SK-N-SH (cell line): ENCODE results near the gene TOM1L2. TPM values are rescaled to one million over a fixed set of nuclear protein-coding genes. Genes with fewer than 3 reads are reported as not detected.

ENCODE experiments used
- CTCF ChIA-PET: fragments of 300-600, 350-600 bp; formaldehyde crosslinking; extraction: SDS; loops from one replicate; lab custom pipeline; 2021; lab: Yijun Ruan, JAX
- POLR2A ChIA-PET: fragments of 350-600 bp; sonication (Branson Sonifier 250); formaldehyde crosslinking; extraction: SDS; loops from one replicate; lab custom pipeline; 2020; ENCODE audit warnings: antibody characterized with exemption, inconsistent platforms; lab: Yijun Ruan, JAX
- DNase-seq: peaks from one replicate; pipeline ENCODE4 v3.0.0; 2012
- H2AFZ ChIP-seq: fragments of 200-600 bp; sonication (generic); 2 replicates; pipeline ENCODE4 v1.8.1; 2016; ENCODE audit warnings: antibody characterized with exemption, mild to moderate bottlenecking, low read depth
- H3F3A ChIP-seq: fragments of 200-600 bp; sonication (generic); replicated peaks from 2 replicates; pipeline ENCODE3; 2016; ENCODE audit warnings: antibody characterized with exemption, mild to moderate bottlenecking; ENCODE audit not compliant: insufficient read depth
- H3K27ac ChIP-seq, 2 experiments: fragments of 200-500 bp in 1 of 2; fragments of 200-600 bp in 1 of 2; sonication (Bioruptor generic) in 1 of 2; sonication (generic), shearing (Covaris generic) in 1 of 2; 2 replicates each; pipeline versions ENCODE4 v1.5.1 to v1.6.1; 2014 to 2016; ENCODE audit warnings: low read depth in 2 of 2, inconsistent platforms in 1 of 2, low read length in 1 of 2, mild to moderate bottlenecking in 1 of 2, mixed read lengths in 1 of 2
- H3K27me3 ChIP-seq: fragments of 200-600 bp; sonication (generic), shearing (Covaris generic); 2 replicates; pipeline ENCODE4 v1.6.1; 2016; ENCODE audit warnings: mixed run types; ENCODE audit not compliant: insufficient read depth
- H3K36me3 ChIP-seq, 2 experiments: fragments of 200-500 bp in 1 of 2; fragments of 200-600 bp in 1 of 2; sonication (Bioruptor generic) in 1 of 2; sonication (generic) in 1 of 2; replicated peaks in 1 of 2; 2 replicates each; pipeline versions ENCODE3 to v1.5.1; 2014 to 2016; ENCODE audit warnings: low read length in 1 of 2, mild to moderate bottlenecking in 1 of 2; ENCODE audit not compliant: insufficient read depth in 2 of 2, control insufficient read depth in 1 of 2
- H3K4me1 ChIP-seq, 2 experiments: fragments of 200-500 bp in 1 of 2; fragments of 200-600 bp in 1 of 2; sonication (Bioruptor generic) in 1 of 2; sonication (generic), shearing (Covaris generic) in 1 of 2; 2 replicates each; pipeline versions ENCODE4 v1.5.1 to v1.6.1; 2014 to 2016; ENCODE audit warnings: low read depth in 1 of 2, low read length in 1 of 2, mixed run types in 1 of 2; ENCODE audit not compliant: insufficient read depth in 2 of 2, control insufficient read depth in 1 of 2
- H3K4me2 ChIP-seq: fragments of 200-600 bp; sonication (generic), shearing (Covaris generic); 2 replicates; pipeline ENCODE4 v1.6.1; 2017; ENCODE audit warnings: mixed run types
- H3K4me3 ChIP-seq, 2 experiments: fragments of 200-500 bp in 1 of 2; fragments of 200-600 bp in 1 of 2; sonication (Bioruptor generic) in 1 of 2; sonication (generic), shearing (Covaris generic) in 1 of 2; 2 replicates each; pipeline versions ENCODE4 v1.5.1 to v1.8.1; 2014 to 2016; ENCODE audit warnings: low read depth in 2 of 2, inconsistent platforms in 1 of 2, low read length in 1 of 2, mild to moderate bottlenecking in 1 of 2, mixed read lengths in 1 of 2, moderate library complexity in 1 of 2
- H3K79me2 ChIP-seq: fragments of 200-600 bp; sonication (generic); 2 replicates; pipeline ENCODE4 v1.8.1; 2017; ENCODE audit warnings: mild to moderate bottlenecking; ENCODE audit not compliant: insufficient read depth
- H3K9ac ChIP-seq: fragments of 200-600 bp; sonication (generic); 2 replicates; pipeline ENCODE4 v1.6.1; 2017; ENCODE audit warnings: mixed run types
- H3K9me2 ChIP-seq: fragments of 200-600 bp; sonication (generic); 2 replicates; pipeline ENCODE4 v1.6.1; 2017; ENCODE audit warnings: mixed run types
- H3K9me3 ChIP-seq: fragments of 200-600 bp; sonication (generic); 2 replicates; pipeline ENCODE4 v1.6.1; 2017; ENCODE audit warnings: mixed run types, mild to moderate bottlenecking, moderate library complexity
- H4K20me1 ChIP-seq: fragments of 200-600 bp; sonication (generic); 2 replicates; pipeline ENCODE4 v1.6.1; 2017; ENCODE audit warnings: mild to moderate bottlenecking, mixed run types; ENCODE audit not compliant: insufficient read depth
- ELF1 ChIP-seq: IDR thresholded peaks from 2 replicates; pipeline ENCODE4 v1.4.0; 2012
- EP300 ChIP-seq, 2 experiments: IDR thresholded peaks; 2 replicates each; pipeline versions ENCODE4 v1.4.0 to v1.6.1; 2012; ENCODE audit warnings: borderline replicate concordance in 1 of 2, low read depth in 1 of 2, low read length in 1 of 2
- FOSL2 ChIP-seq: IDR thresholded peaks from 2 replicates; pipeline ENCODE4 v1.4.0; 2012; ENCODE audit warnings: low read depth, mild to moderate bottlenecking, moderate library complexity, borderline replicate concordance
- GABPA ChIP-seq: IDR thresholded peaks from 2 replicates; pipeline ENCODE4 v1.4.0; 2012; ENCODE audit warnings: low read depth, mild to moderate bottlenecking
- IRF3 ChIP-seq: fragments of 150-350 bp; IDR thresholded peaks from 2 replicates; pipeline ENCODE4 v1.6.1; 2016; ENCODE audit warnings: mild to moderate bottlenecking, low read depth, low read length
- MAX ChIP-seq: IDR thresholded peaks from 2 replicates; pipeline ENCODE4 v1.4.0; 2012; ENCODE audit warnings: low read depth
- NRF1 ChIP-seq: IDR thresholded peaks from 2 replicates; pipeline ENCODE4 v1.6.1; 2012; ENCODE audit warnings: low read depth, mild to moderate bottlenecking, low read length
- RAD21 ChIP-seq: IDR thresholded peaks from 2 replicates; pipeline ENCODE4 v1.6.1; 2012; ENCODE audit warnings: mild to moderate bottlenecking, low read length
- RCOR1 ChIP-seq: fragments of 150-350 bp; IDR thresholded peaks from 2 replicates; pipeline ENCODE4 v1.6.1; 2017; ENCODE audit warnings: antibody characterized with exemption, low read length
- RFX5 ChIP-seq: IDR thresholded peaks from 2 replicates; pipeline ENCODE4 v1.6.1; 2012; ENCODE audit warnings: mild to moderate bottlenecking, improper control_type of control experiment, low read length
- TAF1 ChIP-seq: IDR thresholded peaks from 2 replicates; pipeline ENCODE4 v1.6.1; 2012; ENCODE audit warnings: low read depth, mild to moderate bottlenecking, low read length, moderate library complexity, borderline replicate concordance
- ZBTB33 ChIP-seq: IDR thresholded peaks from 2 replicates; pipeline ENCODE4 v1.4.0; 2012; ENCODE audit warnings: low read depth, borderline replicate concordance
- WGBS: methylation state at CpG from one replicate; pipeline ENCODE4 v1.1.6; 2017; ENCODE audit warnings: low lambda C conversion rate; 5-methylcytosine and 5-hydroxymethylcytosine counted together
- polyA plus RNA-seq, 3 experiments: library from polyadenylated mRNA; depleted of rRNA; stranded (reverse); fragments of >200 nt; gene quantifications; 2 replicates each; pipeline ENCODE4 v1.2.3, GENCODE V29; 2012
- TF ChIP-seq, protein P1 (sequence below): IDR thresholded peaks from 2 replicates; pipeline ENCODE4 v1.6.1; 2012; ENCODE audit warnings: mild to moderate bottlenecking, low read depth, low read length, moderate library complexity

Gene TOM1L2
- polyA plus RNA-seq, 1 of the 3 experiments (the other 2 are of a cell fraction): 85.4 TPM

- ChIA-PET CTCF (interaction anchor here (0.9 to 5.3 kb wide), 5 partner anchors 12 to 109 kb away, joined by 3 to 58 read pairs (median 6); no protein-coding TSS in a partner anchor), POLR2A (no interaction called here)
- H3K4me1 ChIP-seq: peaks cover 0 to 56% of the 10 kb centered on the region in 2 experiments; a peak in 3 of 4 replicates
Measured at GRCh38 chr17:17810084-17810894, 161.9 kb downstream of the TOM1L2 start.

More at GRCh38 chr17:17810084-17810894, 161.9 kb downstream of the TOM1L2 start:
- no peak overlapping the region for H2AFZ ChIP-seq
- peaks cover 6% of the 10 kb centered on the region for H3F3A ChIP-seq
- TF ChIP-seq ZBTB33 (no peak), RAD21 (no peak), IRF3 (no peak), EP300 (IDR thresholded peaks at IDR 0.05; ENCODE audit: borderline replicate concordance in 1 of 2, low read depth in 1 of 2, low read length in 1 of 2) (no peak), FOSL2 (no peak), GABPA (no peak), MAX (no peak), NRF1 (no peak), ELF1 (no peak), RCOR1 (no peak), TAF1 (no peak), RFX5 (no peak)
- TF ChIP-seq, protein P1, sequence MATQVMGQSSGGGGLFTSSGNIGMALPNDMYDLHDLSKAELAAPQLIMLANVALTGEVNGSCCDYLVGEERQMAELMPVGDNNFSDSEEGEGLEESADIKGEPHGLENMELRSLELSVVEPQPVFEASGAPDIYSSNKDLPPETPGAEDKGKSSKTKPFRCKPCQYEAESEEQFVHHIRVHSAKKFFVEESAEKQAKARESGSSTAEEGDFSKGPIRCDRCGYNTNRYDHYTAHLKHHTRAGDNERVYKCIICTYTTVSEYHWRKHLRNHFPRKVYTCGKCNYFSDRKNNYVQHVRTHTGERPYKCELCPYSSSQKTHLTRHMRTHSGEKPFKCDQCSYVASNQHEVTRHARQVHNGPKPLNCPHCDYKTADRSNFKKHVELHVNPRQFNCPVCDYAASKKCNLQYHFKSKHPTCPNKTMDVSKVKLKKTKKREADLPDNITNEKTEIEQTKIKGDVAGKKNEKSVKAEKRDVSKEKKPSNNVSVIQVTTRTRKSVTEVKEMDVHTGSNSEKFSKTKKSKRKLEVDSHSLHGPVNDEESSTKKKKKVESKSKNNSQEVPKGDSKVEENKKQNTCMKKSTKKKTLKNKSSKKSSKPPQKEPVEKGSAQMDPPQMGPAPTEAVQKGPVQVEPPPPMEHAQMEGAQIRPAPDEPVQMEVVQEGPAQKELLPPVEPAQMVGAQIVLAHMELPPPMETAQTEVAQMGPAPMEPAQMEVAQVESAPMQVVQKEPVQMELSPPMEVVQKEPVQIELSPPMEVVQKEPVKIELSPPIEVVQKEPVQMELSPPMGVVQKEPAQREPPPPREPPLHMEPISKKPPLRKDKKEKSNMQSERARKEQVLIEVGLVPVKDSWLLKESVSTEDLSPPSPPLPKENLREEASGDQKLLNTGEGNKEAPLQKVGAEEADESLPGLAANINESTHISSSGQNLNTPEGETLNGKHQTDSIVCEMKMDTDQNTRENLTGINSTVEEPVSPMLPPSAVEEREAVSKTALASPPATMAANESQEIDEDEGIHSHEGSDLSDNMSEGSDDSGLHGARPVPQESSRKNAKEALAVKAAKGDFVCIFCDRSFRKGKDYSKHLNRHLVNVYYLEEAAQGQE: no peak
- TF ChIP-seq, all 33 proteins: peak for 0
- Histone ChIP-seq H3K9ac (no peak overlapping the region), H3K36me3 (peaks cover 2 to 64% of the 10 kb centered on the region in 2 experiments), H3K27ac (peak overlapping the region in 1 of 2 experiments; percentile 39; a peak in 1 of 4 replicates), H3K27me3 (no peaks in the 10 kb centered on the region), H3K79me2 (no peaks in the 10 kb centered on the region), H3K9me2 (no peaks in the 10 kb centered on the region), H3K4me3 (no peak overlapping the region), H4K20me1 (no peaks in the 10 kb centered on the region), H3K4me2 (no peak overlapping the region), H3K9me3 (no peaks in the 10 kb centered on the region)
- WGBS: 92% methylated on average over 34 of the region's 68 CpGs
- peak; percentile 77 for DNase-seq
